Large intestine (tissue), 12 donors: ENCODE measurements around the gene KLHL22. TPM values are rescaled to one million over a fixed set of nuclear protein-coding genes. Genes with fewer than 3 reads are reported as not detected.
"Not testable (repeated sequence)": the region's sequence is repeated elsewhere in the genome, so short reads cannot be mapped to it uniquely, and the experiment has no call there.

ENCODE experiments used
- DNase-seq, 2 donors: peaks; one replicate each; pipeline versions ENCODE4 v3.0.0 to v3.0.0-alpha.2; 2013
- H3K27ac ChIP-seq: one replicate; pipeline ENCODE4 v1.5.1; 2013; ENCODE audit warnings: low read length
- H3K27me3 ChIP-seq: 2 replicates; pipeline ENCODE4 v1.6.1; 2013; ENCODE audit warnings: low read length; ENCODE audit not compliant: control insufficient read depth, insufficient read depth
- H3K36me3 ChIP-seq: 2 replicates; pipeline ENCODE4 v1.6.1; 2013; ENCODE audit warnings: low read length; ENCODE audit not compliant: control insufficient read depth, insufficient read depth
- H3K4me1 ChIP-seq: one replicate; pipeline ENCODE4 v1.6.1; 2013; ENCODE audit warnings: low read length; ENCODE audit not compliant: control insufficient read depth, insufficient read depth
- H3K4me3 ChIP-seq: one replicate; pipeline ENCODE4 v1.5.1; 2013; ENCODE audit warnings: low read length
- H3K9me3 ChIP-seq: one replicate; pipeline ENCODE4 v1.6.1; 2013; ENCODE audit warnings: mild to moderate bottlenecking, low read depth, low read length, moderate library complexity; ENCODE audit not compliant: control insufficient read depth
- WGBS: methylation state at CpG from one replicate; pipeline ENCODE4 v1.1.5; 2013; ENCODE audit warnings: low lambda C conversion rate; ENCODE audit not compliant: insufficient coverage; 5-methylcytosine and 5-hydroxymethylcytosine counted together
- long read RNA-seq, 11 donors: transcript quantifications; one replicate each; lab custom pipeline, GENCODE V29; 2026
- polyA plus RNA-seq: library from polyadenylated mRNA; unstranded; fragments of 120-200 nt; gene quantifications from one replicate; pipeline ENCODE4 v1.2.1, GENCODE V29; 2013

The KLHL22 gene, protein sequence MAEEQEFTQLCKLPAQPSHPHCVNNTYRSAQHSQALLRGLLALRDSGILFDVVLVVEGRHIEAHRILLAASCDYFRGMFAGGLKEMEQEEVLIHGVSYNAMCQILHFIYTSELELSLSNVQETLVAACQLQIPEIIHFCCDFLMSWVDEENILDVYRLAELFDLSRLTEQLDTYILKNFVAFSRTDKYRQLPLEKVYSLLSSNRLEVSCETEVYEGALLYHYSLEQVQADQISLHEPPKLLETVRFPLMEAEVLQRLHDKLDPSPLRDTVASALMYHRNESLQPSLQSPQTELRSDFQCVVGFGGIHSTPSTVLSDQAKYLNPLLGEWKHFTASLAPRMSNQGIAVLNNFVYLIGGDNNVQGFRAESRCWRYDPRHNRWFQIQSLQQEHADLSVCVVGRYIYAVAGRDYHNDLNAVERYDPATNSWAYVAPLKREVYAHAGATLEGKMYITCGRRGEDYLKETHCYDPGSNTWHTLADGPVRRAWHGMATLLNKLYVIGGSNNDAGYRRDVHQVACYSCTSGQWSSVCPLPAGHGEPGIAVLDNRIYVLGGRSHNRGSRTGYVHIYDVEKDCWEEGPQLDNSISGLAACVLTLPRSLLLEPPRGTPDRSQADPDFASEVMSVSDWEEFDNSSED
- 18.5 TPM for polyA plus RNA-seq
- long read RNA-seq, donor 1, partial matches to known transcripts = 0 of 4 reads
- long read RNA-seq, donor 1, other reads (novel, unspliced or antisense) = 0 of 4 reads
- long read RNA-seq, donor 2, transcript KLHL22-201 (7 exons, 2,616 nt) = major isoform, 6 of 8 reads
- long read RNA-seq, donor 2, partial matches to known transcripts = 0 of 8 reads
- long read RNA-seq, donor 2, other reads (novel, unspliced or antisense) = 0 of 8 reads
- long read RNA-seq, donor 3, transcript KLHL22-201 (7 exons, 2,616 nt) = major isoform, 5 of 5 reads
- long read RNA-seq, donor 3, partial matches to known transcripts = 0 of 5 reads
- long read RNA-seq, donor 3, other reads (novel, unspliced or antisense) = 0 of 5 reads
- long read RNA-seq, donor 4, partial matches to known transcripts = 0 of 2 reads
- long read RNA-seq, donor 4, other reads (novel, unspliced or antisense) = 0 of 2 reads
- long read RNA-seq, donor 5, partial matches to known transcripts = 0 of 3 reads
- long read RNA-seq, donor 5, other reads (novel, unspliced or antisense) = 0 of 3 reads
- long read RNA-seq, donor 6, partial matches to known transcripts = 0 of 2 reads
- long read RNA-seq, donor 6, other reads (novel, unspliced or antisense) = 0 of 2 reads
- long read RNA-seq, donor 7, partial matches to known transcripts = 10 of 10 reads
- long read RNA-seq, donor 7, other reads (novel, unspliced or antisense) = 0 of 10 reads
- long read RNA-seq, donor 8, partial matches to known transcripts = 16 of 19 reads
- long read RNA-seq, donor 8, other reads (novel, unspliced or antisense) = 0 of 19 reads
- long read RNA-seq, donor 9 = 0 reads
- long read RNA-seq, donor 10, partial matches to known transcripts = 0 of 2 reads
- long read RNA-seq, donor 10, other reads (novel, unspliced or antisense) = 0 of 2 reads
- long read RNA-seq, donor 11, partial matches to known transcripts = 0 of 2 reads
- long read RNA-seq, donor 11, other reads (novel, unspliced or antisense) = 0 of 2 reads

DNA sequence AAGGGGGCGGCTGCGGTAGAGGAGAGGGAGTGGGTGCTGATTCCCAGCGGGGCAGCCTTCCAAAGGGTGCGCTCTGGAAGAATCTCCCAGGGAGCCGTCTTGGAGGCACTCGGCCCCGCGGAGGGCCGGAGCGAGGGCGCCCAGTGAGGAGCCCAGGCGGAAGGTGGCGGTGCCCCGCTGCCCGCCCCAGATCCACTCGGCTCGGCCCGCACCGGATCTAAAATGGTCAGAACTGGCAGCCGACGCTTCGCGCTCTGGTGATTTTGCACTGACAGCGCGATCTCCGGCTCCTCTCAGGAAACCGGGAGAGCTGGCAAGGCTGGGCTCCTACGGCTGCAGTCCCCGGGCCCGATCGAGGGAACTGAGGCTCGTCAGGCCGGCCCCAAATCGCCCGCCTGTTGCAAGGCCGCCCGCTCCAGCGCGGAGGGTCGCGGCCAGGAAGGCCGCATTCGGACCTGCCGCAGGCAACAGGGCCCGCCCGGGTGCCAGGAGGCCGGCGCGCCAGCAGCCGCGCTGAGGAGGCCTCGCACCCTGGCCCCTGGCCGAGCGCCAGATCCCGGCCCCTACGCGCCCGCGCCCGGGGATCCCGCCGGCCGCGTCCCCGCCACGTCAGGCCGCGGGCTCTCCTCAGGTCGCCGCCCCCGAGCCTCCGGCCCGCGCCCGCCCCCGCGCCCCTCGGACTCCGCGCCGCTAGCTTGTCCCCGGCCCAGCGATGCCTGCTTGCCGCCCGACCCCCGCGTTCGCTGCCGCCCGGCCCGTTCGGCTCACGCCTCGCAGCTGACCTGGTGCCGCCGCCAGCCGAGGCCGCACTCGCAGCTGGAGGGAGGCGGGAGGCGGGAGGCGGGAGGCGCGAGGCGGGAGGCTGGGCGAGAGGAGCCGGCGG, at the start of gene KLHL22:
Gene KLHL22, minus strand, starts transcription at position 818 of the 883 bp plus-strand sequence. CDS start 6,584 bp downstream, outside the sequence.
- Histone ChIP-seq H3K4me3 (peak within 1 kb of the TSS; percentile 93), H3K36me3 (peaks cover 7% of the 10 kb centered on the region), H3K4me1 (peaks cover 2% of the 10 kb centered on the region), H3K27me3 (no peaks in the 10 kb centered on the region), H3K27ac (peak within 1 kb of the TSS; percentile 100), H3K9me3 (peaks cover 3% of the 10 kb centered on the region)
- WGBS = no CpG with 5 or more reads among the region's 108 CpGs
- peak in 1 of 2 donors; percentile 32 for DNase-seq

DNA sequence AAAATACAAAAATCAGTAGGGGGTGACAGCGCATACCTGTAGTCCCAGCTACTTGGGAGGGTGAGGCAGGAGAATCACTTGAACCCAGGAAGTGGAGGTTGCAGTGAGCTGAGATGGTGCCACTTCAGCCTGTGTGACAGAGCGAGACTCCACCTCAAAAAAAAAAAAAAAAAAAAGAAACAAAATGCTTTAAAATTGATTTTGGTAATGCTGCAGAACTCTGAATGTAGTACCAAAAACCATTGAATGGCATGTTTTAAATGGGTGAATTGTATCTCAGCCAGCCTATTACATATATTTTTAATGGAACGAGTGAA, 49.7 kb upstream of the KLHL22 start:
- H3K36me3 ChIP-seq = peaks cover 25% of the 10 kb centered on the region
- not testable (repeated sequence) for H3K27ac ChIP-seq, DNase-seq, H3K4me1 ChIP-seq, H3K9me3 ChIP-seq, H3K27me3 ChIP-seq, H3K4me3 ChIP-seq
- WGBS = no CpG with 5 or more reads among the region's 3 CpGs

DNA sequence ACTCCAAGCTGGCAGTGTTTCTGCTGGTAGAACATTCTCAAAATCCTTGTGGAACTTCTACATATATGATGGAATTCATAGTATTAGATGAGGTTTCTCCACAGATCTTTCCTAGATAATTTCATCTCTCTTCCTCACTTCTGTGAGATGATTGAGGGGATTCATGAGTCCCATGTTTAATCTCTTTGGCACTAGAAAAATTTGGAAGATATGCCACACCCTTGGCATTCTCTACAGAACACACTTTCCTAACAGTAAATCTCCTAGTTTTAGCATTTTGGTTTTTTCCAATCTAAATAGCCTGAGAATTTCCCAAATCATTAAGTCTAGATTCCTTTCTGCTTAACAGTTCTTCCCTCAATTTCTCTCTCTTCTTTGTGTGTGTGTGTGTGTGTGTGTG, 47.1 kb upstream of the KLHL22 start:
- no peak overlapping the region for H3K27ac ChIP-seq
- H3K9me3 ChIP-seq = no peaks in the 10 kb centered on the region
- peaks cover 42% of the 10 kb centered on the region for H3K36me3 ChIP-seq
- no peaks in the 10 kb centered on the region for H3K4me1 ChIP-seq
- H3K4me3 ChIP-seq = no peak overlapping the region
- no peak for DNase-seq
- H3K27me3 ChIP-seq = no peaks in the 10 kb centered on the region

DNA sequence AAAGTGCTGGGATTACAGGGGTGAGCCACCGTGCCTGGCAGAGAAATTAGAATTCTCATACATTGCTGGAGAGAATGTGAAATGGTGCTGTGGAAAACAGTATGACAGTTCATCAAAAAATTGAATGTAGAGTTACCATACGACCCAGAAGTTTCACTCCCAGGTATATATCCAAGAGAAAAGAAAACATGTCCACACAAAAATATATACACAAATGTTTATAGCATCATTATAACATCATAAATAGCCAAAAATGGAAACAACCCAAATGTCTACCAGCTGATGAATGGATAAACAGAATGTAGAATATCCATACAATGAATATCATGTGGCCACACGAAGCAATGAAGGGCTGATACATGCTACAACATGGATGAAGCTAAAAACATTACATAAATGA, 46.5 kb upstream of the KLHL22 start:
- H3K9me3 ChIP-seq = no peaks in the 10 kb centered on the region
- H3K4me3 ChIP-seq = no peak overlapping the region
- H3K4me1 ChIP-seq = no peaks in the 10 kb centered on the region
- H3K27ac ChIP-seq = no peak overlapping the region
- no peaks in the 10 kb centered on the region for H3K27me3 ChIP-seq
- 100% methylated on average over 1 of the region's 3 CpGs for WGBS
- no peak for DNase-seq
- H3K36me3 ChIP-seq = peaks cover 49% of the 10 kb centered on the region

DNA sequence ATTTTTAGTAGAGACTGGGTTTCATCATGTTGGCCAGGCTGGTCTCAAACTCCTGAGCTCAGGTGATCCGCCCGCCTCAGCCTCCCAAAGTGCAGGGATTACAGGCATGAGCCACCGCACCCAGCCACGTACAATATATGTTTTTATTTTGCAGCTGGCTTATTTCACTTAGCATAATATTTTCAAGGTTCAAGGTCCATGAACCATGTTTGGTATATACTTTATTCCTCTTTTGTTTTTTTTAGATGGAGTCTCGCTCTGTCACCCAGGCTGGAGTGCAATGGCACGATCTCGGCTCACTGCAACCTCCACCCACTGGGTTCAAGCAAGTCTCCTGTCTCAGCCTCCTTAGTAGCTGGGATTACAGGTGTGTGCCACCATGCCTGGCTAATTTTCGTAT, 43.3 kb upstream of the KLHL22 start:
- not testable (repeated sequence) for H3K4me1 ChIP-seq, H3K4me3 ChIP-seq, DNase-seq, H3K27ac ChIP-seq, H3K27me3 ChIP-seq, H3K9me3 ChIP-seq
- 100% methylated on average over 1 of the region's 8 CpGs for WGBS
- H3K36me3 ChIP-seq = peaks cover 41% of the 10 kb centered on the region

DNA sequence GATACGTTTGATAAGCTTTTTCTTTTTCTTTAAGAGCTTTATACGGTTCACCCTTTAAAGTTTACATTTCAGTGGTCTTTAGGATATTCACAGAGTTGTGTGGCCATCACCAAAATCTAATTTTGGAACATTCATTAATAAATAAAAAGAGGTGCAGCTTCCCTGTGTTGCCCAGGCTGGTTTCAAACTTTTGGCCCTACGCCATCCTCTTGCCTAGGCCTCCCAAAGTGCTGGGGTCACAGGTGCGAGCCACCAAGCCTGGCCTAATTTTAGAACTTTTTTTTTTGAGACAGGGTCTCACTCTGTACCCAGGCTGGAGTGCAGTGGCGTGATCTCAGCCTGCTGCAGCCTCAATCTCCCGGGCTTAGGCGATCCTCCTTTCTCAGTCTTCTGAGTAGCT, 42.4 kb upstream of the KLHL22 start:
- 100% methylated on average over 2 of the region's 7 CpGs for WGBS
- H3K9me3 ChIP-seq = no peaks in the 10 kb centered on the region
- no peaks in the 10 kb centered on the region for H3K27me3 ChIP-seq
- H3K4me3 ChIP-seq = no peak overlapping the region
- H3K4me1 ChIP-seq = no peaks in the 10 kb centered on the region
- H3K27ac ChIP-seq = no peak overlapping the region
- H3K36me3 ChIP-seq = peaks cover 47% of the 10 kb centered on the region
- DNase-seq = no peak

DNA sequence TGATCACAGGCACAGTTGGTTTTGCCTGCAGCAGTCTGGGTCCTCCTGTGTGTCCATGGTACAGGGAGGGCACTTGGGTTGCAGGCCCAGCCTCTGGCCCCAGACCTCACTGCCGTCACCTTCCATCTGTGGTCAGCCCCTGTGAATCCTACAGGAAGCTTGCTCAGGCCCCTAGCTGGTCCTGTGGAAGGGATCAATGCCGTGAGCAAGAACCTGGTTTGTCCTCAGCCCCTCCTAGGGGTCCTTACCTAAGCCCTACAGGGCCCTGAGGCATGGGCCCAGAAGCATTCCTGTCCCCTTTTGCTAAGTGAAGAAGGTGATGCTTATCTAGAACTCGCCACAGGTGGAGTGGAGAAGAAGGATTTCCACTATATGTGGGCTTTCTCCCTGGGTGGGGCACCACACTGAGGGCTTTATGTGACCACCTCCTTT, 41.7 kb upstream of the KLHL22 start:
- no CpG with 5 or more reads among the region's 3 CpGs for whole genome bisulfite sequencing
- Histone ChIP-seq H3K27ac (no peak overlapping the region), H3K36me3 (peaks cover 46% of the 10 kb centered on the region), H3K4me1 (peaks cover under 1% of the 10 kb centered on the region), H3K9me3 (no peaks in the 10 kb centered on the region), H3K27me3 (no peaks in the 10 kb centered on the region), H3K4me3 (no peak overlapping the region)
- no peak for DNase-seq

DNA sequence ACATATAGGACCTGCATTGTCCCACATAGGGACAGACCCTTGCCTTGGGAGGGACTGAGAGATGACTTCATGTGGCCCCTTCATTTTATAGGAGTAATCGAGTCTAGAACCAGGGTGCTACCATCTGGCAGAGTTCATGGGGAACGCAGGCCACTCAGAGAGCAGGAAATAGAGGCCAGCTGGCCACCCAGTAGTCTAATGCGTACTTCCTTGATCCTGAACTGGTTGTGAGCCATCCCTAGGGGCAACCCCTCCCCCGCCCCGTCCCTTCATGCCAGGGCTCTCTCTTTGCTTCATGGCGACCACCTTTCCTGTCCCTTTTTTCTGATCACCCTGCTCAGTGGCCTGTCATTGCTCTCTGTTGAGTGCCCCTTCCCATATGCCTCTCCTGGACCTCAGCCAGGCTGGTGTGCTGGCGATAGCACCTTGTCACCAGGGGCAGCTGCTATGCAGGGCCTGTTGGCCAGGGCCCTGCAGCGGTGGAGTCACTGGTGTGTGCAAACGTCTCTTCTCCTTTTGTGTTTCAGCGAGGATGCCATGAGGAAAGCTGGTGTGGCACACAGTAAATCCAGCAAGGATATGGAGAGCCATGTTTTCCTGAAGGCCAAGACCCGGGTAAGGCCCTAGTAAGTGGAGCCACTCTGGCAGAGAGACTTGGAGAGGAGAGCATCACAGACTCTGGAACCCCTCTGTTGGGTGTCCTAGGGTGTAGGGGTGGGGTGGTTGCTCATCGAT, 41.2 kb upstream of the KLHL22 start:
- Histone ChIP-seq H3K4me1 (peaks cover 7% of the 10 kb centered on the region), H3K36me3 (peaks cover 40% of the 10 kb centered on the region), H3K27me3 (no peaks in the 10 kb centered on the region), H3K4me3 (no peak overlapping the region), H3K27ac (no peak overlapping the region), H3K9me3 (no peaks in the 10 kb centered on the region)
- no peak for DNase-seq
- WGBS = no CpG with 5 or more reads among the region's 12 CpGs

DNA sequence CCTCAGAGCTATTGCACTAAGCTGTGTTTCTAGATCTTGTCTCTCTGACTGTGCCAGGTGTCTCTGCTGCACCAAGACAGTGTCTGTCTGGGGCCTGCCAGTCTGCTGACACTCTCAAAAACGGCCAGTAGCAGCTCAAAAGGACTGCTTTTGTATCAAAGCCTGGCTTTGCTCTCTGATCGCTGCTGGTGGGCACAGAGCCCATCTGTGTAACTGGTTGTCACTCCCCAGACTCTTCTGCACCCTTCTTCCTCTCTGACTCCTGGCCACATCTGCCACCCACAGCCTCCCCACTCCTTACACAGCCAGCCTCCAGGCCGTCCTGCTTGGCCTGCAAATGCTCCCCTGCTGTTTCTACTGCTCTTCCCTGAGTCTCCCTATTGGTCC, 38.3 kb upstream of the KLHL22 start:
- DNase-seq = no peak
- Histone ChIP-seq H3K9me3 (no peaks in the 10 kb centered on the region), H3K4me3 (no peak overlapping the region), H3K27me3 (no peaks in the 10 kb centered on the region), H3K4me1 (peaks cover 25% of the 10 kb centered on the region), H3K36me3 (peaks cover 23% of the 10 kb centered on the region), H3K27ac (no peak overlapping the region)
- no CpG with 5 or more reads among the region's 3 CpGs for WGBS
